Measurements from ENCODE around the gene GSTM4.

GSTM4 gene

DNA sequence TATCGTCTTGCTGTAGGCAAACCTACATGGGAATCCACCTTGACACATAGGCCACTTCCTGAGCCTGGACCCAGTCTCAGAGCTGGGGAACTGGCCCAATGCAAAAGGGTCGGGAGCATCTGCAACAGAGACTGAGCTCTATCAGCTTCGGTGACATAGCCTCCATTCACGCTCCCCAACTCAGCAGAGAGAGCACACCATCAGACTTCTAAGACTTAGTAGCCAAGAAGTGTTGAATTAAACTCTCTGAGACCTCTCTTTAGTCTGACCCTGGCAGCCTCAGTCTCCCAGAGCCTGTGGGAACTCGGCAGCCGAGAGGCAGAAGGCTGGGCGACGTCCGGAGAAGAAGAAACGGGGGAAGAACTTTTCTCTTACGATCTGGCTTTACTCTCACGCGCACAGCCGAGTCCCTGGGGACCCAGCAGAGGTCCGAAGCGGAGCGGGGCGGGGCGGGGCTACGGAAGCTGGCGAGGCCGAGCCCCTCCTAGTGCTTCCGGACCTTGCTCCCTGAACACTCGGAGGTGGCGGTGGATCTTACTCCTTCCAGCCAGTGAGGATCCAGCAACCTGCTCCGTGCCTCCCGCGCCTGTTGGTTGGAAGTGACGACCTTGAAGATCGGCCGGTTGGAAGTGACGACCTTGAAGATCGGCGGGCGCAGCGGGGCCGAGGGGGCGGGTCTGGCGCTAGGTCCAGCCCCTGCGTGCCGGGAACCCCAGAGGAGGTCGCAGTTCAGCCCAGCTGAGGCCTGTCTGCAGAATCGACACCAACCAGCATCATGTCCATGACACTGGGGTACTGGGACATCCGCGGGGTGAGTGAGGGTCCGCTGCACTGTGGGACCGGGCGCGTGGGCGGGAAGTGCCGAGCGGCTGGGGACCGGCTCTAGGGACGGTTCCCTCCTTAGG is at the start of gene GSTM4:
GSTM4 (plus strand) TSS at position 485 of the 905 bp plus-strand sequence; CDS start at position 776, 291 bp downstream.
- peak; percentile 67 for DNase-seq

DNA sequence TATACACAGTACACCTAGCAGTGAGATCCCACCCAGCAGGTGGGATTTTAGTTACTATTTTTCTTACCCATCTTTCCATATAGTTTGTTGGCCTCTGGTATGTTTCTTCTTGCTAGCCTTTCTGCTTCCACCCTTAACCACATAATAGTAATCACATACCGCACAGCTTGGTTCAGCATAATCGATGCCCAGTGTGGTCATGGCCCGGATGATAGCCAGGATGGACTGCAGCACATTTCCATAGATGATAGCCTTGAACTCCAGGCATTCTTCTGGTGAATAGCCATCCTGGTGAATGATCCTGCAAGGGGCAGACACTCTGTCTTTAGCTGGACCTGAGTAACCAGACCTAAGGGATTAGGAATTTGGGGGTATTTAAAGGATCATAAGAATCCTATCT is 46.0 kb upstream of the GSTM4 start:
- DNase-seq: no peak

DNA sequence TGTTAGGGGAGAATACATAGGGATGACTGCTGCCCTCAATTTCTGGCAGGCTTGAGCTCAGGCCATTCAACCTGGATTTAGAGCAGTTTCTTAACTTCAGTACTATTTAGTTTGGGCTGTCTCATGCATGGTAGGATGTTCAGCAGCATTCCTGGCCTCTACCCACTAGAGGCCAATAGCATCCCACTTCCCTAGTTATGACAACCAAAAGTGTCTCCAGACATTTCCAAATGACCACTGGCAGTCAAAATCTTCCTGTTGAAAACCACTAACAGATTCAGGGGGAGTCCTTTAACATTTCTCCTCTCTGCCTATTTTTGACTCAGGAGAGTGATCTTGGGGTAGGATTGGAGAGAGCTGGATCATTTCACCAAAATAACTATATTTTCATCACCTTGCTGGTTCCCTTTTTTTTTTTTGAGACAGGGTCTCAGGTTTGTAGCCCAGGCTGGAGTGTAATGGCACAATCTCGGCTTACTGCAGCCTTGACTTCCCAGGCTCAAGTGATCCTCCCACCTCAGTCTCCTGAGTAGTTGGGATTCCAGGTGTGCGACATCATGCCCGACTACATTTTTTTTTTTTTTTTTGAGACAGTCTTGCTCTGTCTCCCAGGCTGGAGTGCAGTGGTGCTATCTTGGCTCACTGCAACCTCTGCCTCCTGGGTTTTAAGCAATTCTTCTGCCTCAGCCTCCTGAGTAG is 45.1 kb upstream of the GSTM4 start:
- no peak for DNase-seq

DNA sequence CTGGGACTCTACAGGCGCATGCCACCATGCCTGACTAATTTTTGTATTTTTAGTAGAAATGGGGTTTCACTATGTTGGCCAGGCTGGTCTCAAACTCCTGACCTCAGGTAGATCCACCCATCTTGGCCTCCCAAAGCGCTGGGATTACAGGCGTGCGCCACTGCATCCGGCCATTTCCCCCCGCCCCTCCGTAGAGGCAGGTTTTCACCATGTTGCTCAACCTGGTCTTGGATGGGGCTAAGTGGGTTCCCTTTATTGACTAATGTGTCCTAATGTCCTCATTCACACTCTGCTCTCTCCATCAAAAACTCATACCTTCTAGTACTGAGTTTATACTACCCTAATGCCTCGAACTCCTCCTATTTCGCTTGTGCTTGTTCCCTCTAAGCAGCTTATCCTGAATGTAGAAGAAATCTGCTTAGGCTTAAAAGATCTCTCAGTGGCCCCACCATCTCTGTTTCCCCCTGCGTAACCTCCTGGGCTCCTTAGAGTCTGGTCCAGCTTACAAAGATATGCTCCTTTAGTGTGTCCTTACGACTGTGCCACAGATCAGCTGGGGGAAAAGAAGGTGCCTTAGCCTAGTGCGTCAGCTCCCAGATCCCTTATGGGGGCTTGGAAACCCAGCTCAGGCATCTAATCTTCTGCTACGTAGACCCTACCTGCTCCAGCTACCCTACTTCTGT is 44.5 kb upstream of the GSTM4 start:
- DNase-seq: no peak

- no peak for DNase-seq
These were observed 42.3 kb upstream of the GSTM4 start for GRCh38 chr1:109613361-109614147.

- peak; percentile 70 for DNase-seq
These were observed 40.0 kb upstream of the GSTM4 start for GRCh38 chr1:109615879-109616278.

DNA sequence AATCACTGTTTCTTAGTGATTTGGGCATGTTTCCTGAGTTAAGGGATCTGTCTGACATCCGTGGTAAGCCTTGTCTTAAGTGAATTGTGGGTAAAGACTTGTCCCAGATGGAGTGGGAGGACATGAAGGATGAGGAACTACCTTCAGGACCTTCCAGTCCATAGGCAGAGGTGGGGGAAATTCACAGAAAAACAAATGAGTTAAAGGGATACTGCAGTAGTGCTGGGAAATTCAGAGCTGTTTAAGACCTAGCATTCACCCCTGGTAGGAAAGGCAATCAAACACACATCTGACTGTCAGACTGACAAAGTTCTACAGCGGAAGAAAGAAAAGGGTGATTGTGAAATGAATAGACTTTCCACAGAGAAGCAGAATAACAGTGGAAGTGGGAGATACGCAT is 39.5 kb upstream of the GSTM4 start:
- no peak for DNase-seq

GRCh38 chr1:109617291-109617801 is 38.6 kb upstream of the GSTM4 start:
- DNase-seq: no peak

GRCh38 chr1:109618661-109619575 is 37.0 kb upstream of the GSTM4 start:
- DNase-seq: no peak

- DNase-seq: peak; percentile 86
These were observed 36.1 kb upstream of the GSTM4 start, which contains the start of the genes AMPD2 and GNAT2 for GRCh38 chr1:109619576-109620400. TSS of gene AMPD2 (plus strand) at chr1:109619837. CDS start at chr1:109621176, 1,339 bp downstream. TSS of gene GNAT2 (minus strand) at chr1:109619616. CDS start at chr1:109612870, 6,746 bp downstream.

DNA sequence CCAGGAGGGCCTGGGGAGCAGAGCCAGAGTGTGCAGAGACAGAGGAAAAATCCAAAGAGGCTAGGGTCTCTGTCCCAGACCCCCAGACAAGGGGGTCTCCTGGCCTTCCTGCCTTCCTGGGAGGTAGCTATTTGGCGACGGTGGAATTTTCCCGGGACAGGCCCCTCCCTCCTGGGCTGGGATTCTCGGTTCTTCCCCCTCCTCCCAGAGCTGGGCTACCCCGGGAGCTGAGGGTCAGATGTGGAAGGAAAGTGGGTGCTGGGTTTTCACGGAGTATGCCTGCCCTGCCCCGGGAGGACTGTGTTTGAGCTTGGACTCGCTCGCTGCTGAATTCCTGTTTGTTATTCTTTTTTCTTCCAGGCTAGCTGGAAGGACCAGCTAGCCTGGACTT is 35.5 kb upstream of the GSTM4 start:
- DNase-seq: no peak

DNA sequence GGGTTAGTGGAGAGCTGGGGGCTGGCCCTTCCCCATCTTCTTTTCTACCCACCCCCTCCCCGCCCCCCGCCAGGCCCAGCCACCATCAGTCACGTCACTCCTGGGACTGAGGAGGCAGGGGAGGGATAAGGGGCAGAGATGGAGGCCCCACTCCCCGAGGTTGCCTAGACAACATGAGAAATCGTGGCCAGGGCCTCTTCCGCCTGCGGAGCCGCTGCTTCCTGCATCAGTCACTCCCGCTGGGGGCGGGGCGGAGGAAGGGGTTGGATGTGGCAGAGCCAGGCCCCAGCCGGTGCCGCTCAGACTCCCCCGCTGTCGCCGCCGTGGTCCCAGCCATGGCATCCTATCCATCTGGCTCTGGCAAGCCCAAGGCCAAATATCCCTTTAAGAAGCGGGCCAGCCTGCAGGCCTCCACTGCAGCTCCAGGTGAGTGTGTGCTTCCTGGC is 35.0 kb upstream of the GSTM4 start:
- peak; percentile 97 for DNase-seq

- DNase-seq: no peak
These were observed 34.3 kb upstream of the GSTM4 start for GRCh38 chr1:109621379-109622136.

DNA sequence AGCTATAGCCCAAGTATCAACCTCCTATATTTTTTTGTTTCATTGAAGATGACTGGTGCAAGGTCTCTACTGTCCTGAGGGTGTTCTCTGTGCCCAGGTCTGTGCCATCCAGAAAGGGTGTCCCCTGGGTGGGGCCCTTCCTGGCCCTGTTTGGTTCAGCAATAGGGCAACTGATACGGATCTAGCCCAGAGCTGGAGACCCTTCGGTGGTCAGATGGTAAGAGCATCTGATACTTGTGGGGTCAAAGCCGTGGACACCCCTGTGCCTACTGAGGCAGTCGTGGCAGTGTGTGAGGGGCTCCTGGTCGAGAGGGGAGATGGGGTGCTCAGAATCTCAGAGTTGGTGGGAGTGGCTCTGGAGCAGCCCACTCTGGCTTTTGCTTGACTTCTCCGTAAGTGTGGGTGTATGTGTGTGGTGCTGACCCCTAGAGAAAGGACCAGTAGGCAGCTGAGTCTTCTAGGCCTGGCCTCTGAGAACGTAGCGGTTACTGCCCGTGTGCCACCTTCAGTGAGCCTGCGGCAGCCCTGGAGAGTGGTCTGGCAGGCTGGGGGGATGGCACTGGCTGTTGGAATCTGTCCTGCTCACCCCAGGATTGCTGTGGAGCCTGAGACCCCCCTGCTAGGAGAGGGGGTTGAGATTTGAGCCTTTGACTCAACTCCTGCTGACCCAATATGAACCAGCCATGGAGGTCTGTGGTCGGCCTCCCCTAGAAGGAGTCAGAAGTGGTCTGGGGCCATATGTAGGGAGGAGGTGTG is 33.6 kb upstream of the GSTM4 start:
- no peak for DNase-seq

GRCh38 chr1:109622895-109623294 is 33.0 kb upstream of the GSTM4 start:
- DNase-seq: no peak

DNA sequence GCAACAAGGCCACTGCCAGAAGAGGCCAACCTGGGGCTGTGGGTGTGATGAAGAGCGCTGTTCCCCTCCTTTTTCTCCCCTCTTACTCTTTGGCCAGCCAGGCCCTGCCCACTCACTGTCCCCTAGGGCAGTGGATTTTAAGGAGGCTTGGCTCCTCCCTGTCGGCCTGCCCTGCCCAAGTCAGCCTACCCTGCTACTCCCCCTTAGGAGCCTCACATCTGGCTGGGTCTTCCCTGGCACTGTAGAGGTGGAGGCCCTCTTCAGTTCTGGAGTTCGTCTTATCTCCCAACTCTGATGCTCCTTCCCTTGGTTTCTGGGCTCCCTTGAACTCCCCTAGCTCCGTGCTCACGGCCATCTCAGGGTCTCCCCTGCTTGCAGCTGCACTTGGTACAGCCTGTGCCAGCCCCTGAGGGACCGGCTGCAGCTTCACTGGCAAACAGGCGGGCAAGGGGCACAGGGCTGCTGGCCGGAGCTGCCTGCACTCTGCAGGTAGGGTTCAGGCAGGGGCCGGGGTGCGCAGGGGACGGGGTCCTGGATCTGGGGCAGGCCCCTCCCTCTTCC is 32.2 kb upstream of the GSTM4 start:
- no peak for DNase-seq

GRCh38 chr1:109624201-109625010 is 31.5 kb upstream of the GSTM4 start:
- DNase-seq: no peak
